WTC11 (cell line): ENCODE data around the gene PSTK.

Experiments used
- ATF2 ChIP-seq: sonication (generic); formaldehyde crosslinking; IDR thresholded peaks from 2 replicates; pipeline ENCODE4 v1.8.1; 2022; ENCODE audit warnings: low read depth, missing genetic modification reagents, borderline replicate concordance
- CREM ChIP-seq: sonication (generic); formaldehyde crosslinking; IDR thresholded peaks from 2 replicates; pipeline ENCODE4 v1.8.1; 2022; ENCODE audit warnings: mild to moderate bottlenecking, missing genetic modification reagents, moderate library complexity
- CTCF ChIP-seq: fragments of 200-600 bp; IDR thresholded peaks from 2 replicates; pipeline ENCODE4 v1.8.0; 2022; ENCODE audit warnings: antibody characterized with exemption
- HMGXB4 ChIP-seq: sonication (generic); formaldehyde crosslinking; IDR thresholded peaks from 2 replicates; pipeline ENCODE4 v1.8.1; 2023; ENCODE audit warnings: mild to moderate bottlenecking, moderate library complexity, missing genetic modification reagents
- IRF1 ChIP-seq: sonication (generic); formaldehyde crosslinking; IDR thresholded peaks from 2 replicates; pipeline ENCODE4 v1.8.0; 2023; ENCODE audit warnings: missing genetic modification reagents
- MAX ChIP-seq: sonication (generic); formaldehyde crosslinking; IDR thresholded peaks from 2 replicates; pipeline ENCODE4 v1.8.0; 2022; ENCODE audit warnings: mild to moderate bottlenecking, missing genetic modification reagents
- MYBL2 ChIP-seq: sonication (generic); formaldehyde crosslinking; IDR thresholded peaks from 2 replicates; pipeline ENCODE4 v1.8.1; 2023; ENCODE audit warnings: mild to moderate bottlenecking, moderate library complexity, missing genetic modification reagents
- NFE2L1 ChIP-seq: sonication (generic); formaldehyde crosslinking; IDR thresholded peaks from 2 replicates; pipeline ENCODE4 v1.8.1; 2023; ENCODE audit warnings: missing genetic modification reagents
- PREB ChIP-seq: sonication (generic); formaldehyde crosslinking; IDR thresholded peaks from 2 replicates; pipeline ENCODE4 v1.8.1; 2022; ENCODE audit warnings: mild to moderate bottlenecking, missing genetic modification reagents, moderate library complexity, borderline replicate concordance
- ZBTB21 ChIP-seq: sonication (generic); formaldehyde crosslinking; IDR thresholded peaks from 2 replicates; pipeline ENCODE4 v1.8.1; 2023; ENCODE audit warnings: mild to moderate bottlenecking, missing genetic modification reagents, borderline replicate concordance
- ZNF512 ChIP-seq: sonication (generic); formaldehyde crosslinking; IDR thresholded peaks from 2 replicates; pipeline ENCODE4 v1.8.1; 2022; ENCODE audit warnings: missing genetic modification reagents, borderline replicate concordance
- ZSCAN18 ChIP-seq: fragments of 250-450 bp; sonication (Bioruptor Pico); IDR thresholded peaks from 2 replicates; pipeline ENCODE4 v2.1.2; 2022; ENCODE audit warnings: mild to moderate bottlenecking, moderate library complexity

- TF ChIP-seq NFE2L1: no peak
- no peak for TF ChIP-seq CTCF
- TF ChIP-seq ZSCAN18: no peak
- no peak for TF ChIP-seq ZBTB21
- no peak for TF ChIP-seq CREM (CRISPR knock-in tag)
- TF ChIP-seq MYBL2: no peak
- TF ChIP-seq PREB (CRISPR knock-in tag): no peak
- TF ChIP-seq HMGXB4 (CRISPR knock-in tag): no peak
- no peak for TF ChIP-seq ZNF512 (CRISPR knock-in tag)
- TF ChIP-seq MAX (CRISPR knock-in tag): no peak
- no peak for TF ChIP-seq IRF1
- no peak for TF ChIP-seq ATF2 (CRISPR knock-in tag)
Measured at GRCh38 chr10:123004298-123004697, 24.1 kb downstream of the PSTK start.
